Measurements from ENCODE around the gene TNKS2. TPM values are rescaled to one million over a fixed set of nuclear protein-coding genes. Genes with fewer than 3 reads are reported as not detected.

The TNKS2 gene
- total RNA-seq, 2 experiments from 2014 or later: 47.8 to 50.4 TPM

GRCh38 chr10:91785830-91786229, 12.4 kb upstream of the TNKS2 start:
- Histone ChIP-seq H3K36me3 (ENCODE audit: insufficient read depth, low read length) (no peaks in the 10 kb centered on the region), H3K27ac (ENCODE audit: low read depth in 1 of 2, low read length in 2 of 2) (no peak overlapping the region), H3K4me1 (ENCODE audit: insufficient read depth, low read length) (no peaks in the 10 kb centered on the region), H3K27me3 (ENCODE audit: control insufficient read depth in 1 of 2, insufficient read depth in 2 of 2, low read length in 2 of 2) (no peaks in the 10 kb centered on the region), H3K4me3 (ENCODE audit: low read length) (no peak overlapping the region), H3K9me3 (ENCODE audit: control insufficient read depth in 1 of 2, insufficient read depth in 1 of 2, low read length in 2 of 2) (no peaks in the 10 kb centered on the region)
- Mint-ChIP-seq H3K4me1 (ENCODE audit: low read depth) (no peaks in the 10 kb centered on the region), H3K36me3 (ENCODE audit: low read depth) (no peaks in the 10 kb centered on the region), H3K27me3 (no peaks in the 10 kb centered on the region), H3K27ac (no peak overlapping the region), H3K9me3 (no peaks in the 10 kb centered on the region), H3K4me3 (no peak overlapping the region)
- CTCF ChIA-PET: no interaction called here
- TF ChIP-seq, protein P1, sequence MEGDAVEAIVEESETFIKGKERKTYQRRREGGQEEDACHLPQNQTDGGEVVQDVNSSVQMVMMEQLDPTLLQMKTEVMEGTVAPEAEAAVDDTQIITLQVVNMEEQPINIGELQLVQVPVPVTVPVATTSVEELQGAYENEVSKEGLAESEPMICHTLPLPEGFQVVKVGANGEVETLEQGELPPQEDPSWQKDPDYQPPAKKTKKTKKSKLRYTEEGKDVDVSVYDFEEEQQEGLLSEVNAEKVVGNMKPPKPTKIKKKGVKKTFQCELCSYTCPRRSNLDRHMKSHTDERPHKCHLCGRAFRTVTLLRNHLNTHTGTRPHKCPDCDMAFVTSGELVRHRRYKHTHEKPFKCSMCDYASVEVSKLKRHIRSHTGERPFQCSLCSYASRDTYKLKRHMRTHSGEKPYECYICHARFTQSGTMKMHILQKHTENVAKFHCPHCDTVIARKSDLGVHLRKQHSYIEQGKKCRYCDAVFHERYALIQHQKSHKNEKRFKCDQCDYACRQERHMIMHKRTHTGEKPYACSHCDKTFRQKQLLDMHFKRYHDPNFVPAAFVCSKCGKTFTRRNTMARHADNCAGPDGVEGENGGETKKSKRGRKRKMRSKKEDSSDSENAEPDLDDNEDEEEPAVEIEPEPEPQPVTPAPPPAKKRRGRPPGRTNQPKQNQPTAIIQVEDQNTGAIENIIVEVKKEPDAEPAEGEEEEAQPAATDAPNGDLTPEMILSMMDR (IDR thresholded peaks at IDR 0.05): no peak
- intact Hi-C loops (cut with DNase I, micrococcal nuclease): no loop called here
- DNase-seq (no peak), ATAC-seq (ENCODE audit: poor library complexity) (no peak)
- POLR2A ChIA-PET: no interaction called here

DNA sequence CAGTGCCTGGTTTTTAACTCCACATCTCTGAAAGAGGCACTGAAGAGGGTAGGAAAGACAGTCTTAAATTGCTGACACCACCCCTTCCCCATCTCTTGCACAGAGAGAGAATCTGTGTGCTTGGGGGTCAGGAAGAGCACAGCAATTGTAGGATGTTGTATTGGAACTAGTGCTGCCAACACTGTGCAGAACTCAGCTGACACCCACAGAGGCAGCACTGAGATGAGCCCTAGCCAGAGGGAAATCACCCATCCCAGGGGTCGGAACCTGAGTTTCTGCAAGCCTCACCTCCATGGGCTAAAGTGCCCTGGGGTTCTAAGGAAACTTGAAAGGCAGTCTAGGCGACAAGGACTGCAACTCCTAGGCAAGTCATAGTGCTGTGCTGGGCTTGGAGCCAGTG, 11.0 kb upstream of the TNKS2 start:
- Histone ChIP-seq H3K9me3 (ENCODE audit: control insufficient read depth in 1 of 2, insufficient read depth in 1 of 2, low read length in 2 of 2) (no peaks in the 10 kb centered on the region), H3K36me3 (ENCODE audit: insufficient read depth, low read length) (no peaks in the 10 kb centered on the region), H3K4me3 (ENCODE audit: low read length) (no peak overlapping the region), H3K27ac (ENCODE audit: low read depth in 1 of 2, low read length in 2 of 2) (no peak overlapping the region), H3K27me3 (ENCODE audit: control insufficient read depth in 1 of 2, insufficient read depth in 2 of 2, low read length in 2 of 2) (no peaks in the 10 kb centered on the region), H3K4me1 (ENCODE audit: insufficient read depth, low read length) (no peaks in the 10 kb centered on the region)
- Mint-ChIP-seq H3K4me3 (no peak overlapping the region), H3K27ac (no peak overlapping the region), H3K36me3 (ENCODE audit: low read depth) (no peaks in the 10 kb centered on the region), H3K4me1 (ENCODE audit: low read depth) (no peaks in the 10 kb centered on the region), H3K27me3 (no peaks in the 10 kb centered on the region), H3K9me3 (no peaks in the 10 kb centered on the region)
- ChIA-PET CTCF (no interaction called here), POLR2A (no interaction called here)
- intact Hi-C loops (cut with DNase I, micrococcal nuclease): no loop called here
- no peak for DNase-seq
- TF ChIP-seq, protein P1 (IDR thresholded peaks at IDR 0.05): no peak
- ATAC-seq (ENCODE audit: poor library complexity): no peak

DNA sequence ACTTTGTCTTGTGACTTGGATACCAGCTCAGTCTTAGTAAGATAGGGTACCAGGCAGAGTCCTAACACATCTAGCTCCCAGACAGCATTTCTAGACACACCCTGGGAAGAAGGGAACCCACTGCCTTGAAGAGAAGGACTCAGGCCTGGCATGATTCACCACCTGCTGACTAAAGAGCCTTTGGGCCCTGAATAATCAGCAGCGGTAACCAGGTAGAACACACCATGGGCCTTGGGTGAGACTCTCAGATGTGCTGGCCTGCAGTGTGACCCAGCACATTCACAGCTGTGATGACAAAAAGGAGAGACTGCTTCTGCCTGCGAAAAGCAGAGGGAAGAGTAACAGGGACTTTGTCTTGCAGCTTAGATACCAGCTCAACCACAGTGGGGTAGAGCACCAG, 10.4 kb upstream of the TNKS2 start:
- no peaks in the 10 kb centered on the region for H3K9me3 Mint-ChIP-seq
- Histone ChIP-seq H3K4me1 (ENCODE audit: insufficient read depth, low read length) (no peaks in the 10 kb centered on the region), H3K9me3 (ENCODE audit: control insufficient read depth in 1 of 2, insufficient read depth in 1 of 2, low read length in 2 of 2) (no peaks in the 10 kb centered on the region), H3K4me3 (ENCODE audit: low read length) (no peak overlapping the region), H3K27me3 (ENCODE audit: control insufficient read depth in 1 of 2, insufficient read depth in 2 of 2, low read length in 2 of 2) (no peaks in the 10 kb centered on the region), H3K27ac (ENCODE audit: low read depth in 1 of 2, low read length in 2 of 2) (no peak overlapping the region), H3K36me3 (ENCODE audit: insufficient read depth, low read length) (no peaks in the 10 kb centered on the region)
- intact Hi-C loops (cut with DNase I, micrococcal nuclease): no loop called here
- H3K27me3 Mint-ChIP-seq: no peaks in the 10 kb centered on the region
- POLR2A ChIA-PET: interaction anchor here (1.3 kb wide), 1 partner anchor 10 kb away, joined by 3 read pairs; the partner anchor contains the start of gene TNKS2
- TF ChIP-seq, protein P1 (IDR thresholded peaks at IDR 0.05): no peak
- H3K4me1 Mint-ChIP-seq (ENCODE audit: low read depth): no peaks in the 10 kb centered on the region
- no peak for DNase-seq
- ATAC-seq (ENCODE audit: poor library complexity): no peak
- CTCF ChIA-PET: no interaction called here
- H3K4me3 Mint-ChIP-seq: no peak overlapping the region
- no peaks in the 10 kb centered on the region for H3K36me3 Mint-ChIP-seq (ENCODE audit: low read depth)
- no peak overlapping the region for H3K27ac Mint-ChIP-seq
